ENCODE data around the gene OGDH. TPM values are rescaled to one million over a fixed set of nuclear protein-coding genes. Genes with fewer than 3 reads are reported as not detected.

The OGDH gene
- total RNA-seq, 4 donors from 2014 or later, result 74.0 to 160 (median 143) TPM

- intact Hi-C loops (cut with DNase I; ENCODE audit: low total_unique reads) (no loop called here), in situ Hi-C loops (cut with MboI; ENCODE audit: low pct_ligation_motif_present in 1 of 4, low pct_unique_long_range_greater_than_20kb in 1 of 4, low sequenced_read_pairs in 3 of 4) (loop anchor here in 1 of 4 donors (10.0 kb wide), 1 partner anchor 53 kb away; no protein-coding TSS in a partner anchor)
- DNase-seq, result no peak
- Histone ChIP-seq H3K4me3 (no peak overlapping the region), H3K9me3 (no peaks in the 10 kb centered on the region), H3K27ac (no peak overlapping the region), H3K27me3 (no peaks in the 10 kb centered on the region), H3K4me1 (no peaks in the 10 kb centered on the region), H3K36me3 (peaks cover 0 to 26% (median 4%) of the 10 kb centered on the region in 4 donors)
- 95% methylated on average over 4 of the region's 4 CpGs; no CpG with 5 or more reads in 1 of the 2 donors for WGBS, 2 donors (ENCODE audit: low coverage in 1 of 2)
- no peak for TF ChIP-seq POLR2AphosphoS5 (IDR thresholded peaks at IDR 0.05)
These were observed 41.7 kb downstream of the OGDH start for GRCh38 chr7:44647981-44648714.

- no peak for TF ChIP-seq POLR2AphosphoS5 (IDR thresholded peaks at IDR 0.05)
- TF ChIP-seq CTCF (IDR thresholded peaks at IDR 0.05), result no peak
- TF ChIP-seq POLR2A (IDR thresholded peaks at IDR 0.05), result no peak
- TF ChIP-seq EP300 (IDR thresholded peaks at IDR 0.05; ENCODE audit: low read depth), result no peak
- no peaks in the 10 kb centered on the region for H3K27me3 ChIP-seq
- no peak overlapping the region for H3K4me3 ChIP-seq
- intact Hi-C loops (cut with DNase I; ENCODE audit: low total_unique reads) (no loop called here), in situ Hi-C loops (cut with MboI; ENCODE audit: low pct_ligation_motif_present in 1 of 4, low pct_unique_long_range_greater_than_20kb in 1 of 4, low sequenced_read_pairs in 3 of 4) (no loop called here)
- H3K36me3 ChIP-seq, result peaks cover 0 to 27% (median 8%) of the 10 kb centered on the region in 4 donors
- DNase-seq, result no peak
- H3K27ac ChIP-seq, result no peak overlapping the region
- no peaks in the 10 kb centered on the region for H3K9me3 ChIP-seq
- H3K4me1 ChIP-seq, result no peaks in the 10 kb centered on the region
- 82% methylated on average over 4 of the region's 4 CpGs; no CpG with 5 or more reads in 1 of the 2 donors for WGBS, 2 donors (ENCODE audit: low coverage in 1 of 2)
These were observed 43.8 kb downstream of the OGDH start for GRCh38 chr7:44650242-44650641.

- in situ Hi-C loops (cut with MboI; ENCODE audit: low pct_ligation_motif_present in 1 of 4, low pct_unique_long_range_greater_than_20kb in 1 of 4, low sequenced_read_pairs in 3 of 4), result no loop called here
- intact Hi-C loops (cut with DNase I; ENCODE audit: low total_unique reads), result no loop called here
- WGBS, 2 donors (ENCODE audit: low coverage in 1 of 2), result 20 to 80% methylated on average over 1 to 5 of the region's 5 CpGs
- Histone ChIP-seq H3K4me1 (no peaks in the 10 kb centered on the region), H3K4me3 (no peak overlapping the region), H3K36me3 (peaks cover 0 to 28% (median 6%) of the 10 kb centered on the region in 4 donors), H3K9me3 (no peaks in the 10 kb centered on the region), H3K27me3 (no peaks in the 10 kb centered on the region), H3K27ac (no peak overlapping the region)
- no peak for DNase-seq
- TF ChIP-seq POLR2A (IDR thresholded peaks at IDR 0.05) (no peak), EP300 (IDR thresholded peaks at IDR 0.05; ENCODE audit: low read depth) (no peak)
These were observed 44.3 kb downstream of the OGDH start for GRCh38 chr7:44650772-44651171.

- 93 to 95% methylated on average over 2 to 5 of the region's 5 CpGs for WGBS, 2 donors (ENCODE audit: low coverage in 1 of 2)
- Histone ChIP-seq H3K9me3 (no peaks in the 10 kb centered on the region), H3K27me3 (no peaks in the 10 kb centered on the region), H3K4me1 (no peaks in the 10 kb centered on the region), H3K27ac (no peak overlapping the region), H3K36me3 (peaks cover 0 to 19% (median 6%) of the 10 kb centered on the region in 4 donors), H3K4me3 (no peak overlapping the region)
- no peak for DNase-seq
- in situ Hi-C loops (cut with MboI; ENCODE audit: low pct_ligation_motif_present in 1 of 4, low pct_unique_long_range_greater_than_20kb in 1 of 4, low sequenced_read_pairs in 3 of 4) (no loop called here), intact Hi-C loops (cut with DNase I; ENCODE audit: low total_unique reads) (no loop called here)
- TF ChIP-seq POLR2A (IDR thresholded peaks at IDR 0.05) (no peak), POLR2AphosphoS5 (IDR thresholded peaks at IDR 0.05) (no peak), EP300 (IDR thresholded peaks at IDR 0.05; ENCODE audit: low read depth) (no peak)
These were observed 46.1 kb downstream of the OGDH start for GRCh38 chr7:44652535-44652934.

GRCh38 chr7:44654255-44654796, 47.9 kb downstream of the OGDH start:
- in situ Hi-C loops (cut with MboI; ENCODE audit: low pct_ligation_motif_present in 1 of 4, low pct_unique_long_range_greater_than_20kb in 1 of 4, low sequenced_read_pairs in 3 of 4) (no loop called here), intact Hi-C loops (cut with DNase I; ENCODE audit: low total_unique reads) (no loop called here)
- WGBS, 2 donors (ENCODE audit: low coverage in 1 of 2), result 90 to 96% methylated on average over 9 to 11 of the region's 11 CpGs

More at GRCh38 chr7:44654255-44654796, 47.9 kb downstream of the OGDH start:
- no peak for DNase-seq
- no peak for TF ChIP-seq POLR2AphosphoS5 (IDR thresholded peaks at IDR 0.05)
- TF ChIP-seq CTCF (IDR thresholded peaks at IDR 0.05), result no peak
- no peak for TF ChIP-seq EP300 (IDR thresholded peaks at IDR 0.05; ENCODE audit: low read depth)
- TF ChIP-seq POLR2A (IDR thresholded peaks at IDR 0.05), result no peak
- Histone ChIP-seq H3K9me3 (no peaks in the 10 kb centered on the region), H3K36me3 (peaks cover 0 to 27% (median 6%) of the 10 kb centered on the region in 4 donors), H3K27me3 (no peaks in the 10 kb centered on the region), H3K4me1 (no peaks in the 10 kb centered on the region), H3K27ac (no peak overlapping the region), H3K4me3 (no peak overlapping the region)

All from transverse colon (tissue), 4 donors.